Thyroid gland (tissue), 4 donors: ENCODE measurements around the gene PELI2.

Source experiments
- POLR2A ChIP-seq, 2 donors: fragments of 450-650 bp; IDR thresholded peaks; one replicate each; pipeline ENCODE4 v1.6.1; 2017; ENCODE audit warnings: antibody characterized with exemption in 2 of 2, mild to moderate bottlenecking in 2 of 2, moderate library complexity in 1 of 2
- TF ChIP-seq, protein P1 (sequence below), 6 experiments: fragments of 200-600 bp in 3 of 6; fragments of 450-650 bp in 3 of 6; sonication (generic) in 3 of 6; IDR thresholded peaks; one replicate each; pipeline ENCODE4 v1.5.1; 2016 to 2019; ENCODE audit warnings: antibody characterized with exemption in 6 of 6, mild to moderate bottlenecking in 2 of 6, inconsistent platforms in 1 of 6, moderate library complexity in 1 of 6

DNA sequence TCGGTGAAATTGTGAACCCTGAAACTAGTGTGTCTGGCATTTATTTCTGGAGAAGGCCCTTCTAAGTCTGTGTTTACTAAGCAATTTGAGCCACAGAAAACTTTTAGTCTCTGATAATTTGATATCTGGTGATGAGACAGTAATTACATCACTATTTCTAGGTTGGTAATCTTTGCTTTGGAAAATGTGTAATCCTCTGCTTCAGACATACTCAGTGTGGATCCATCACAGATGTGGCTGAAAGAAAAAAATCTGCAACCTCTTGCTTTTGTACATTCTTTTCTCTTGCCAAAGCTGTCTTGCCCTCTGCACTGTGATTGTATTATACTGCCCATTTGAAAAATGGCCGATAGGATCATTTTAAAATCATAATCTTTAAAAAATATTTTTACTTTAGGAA lies 78.1 kb downstream of the PELI2 start:
- no peak for TF ChIP-seq POLR2A (IDR thresholded peaks at IDR 0.05)
- TF ChIP-seq, protein P1, sequence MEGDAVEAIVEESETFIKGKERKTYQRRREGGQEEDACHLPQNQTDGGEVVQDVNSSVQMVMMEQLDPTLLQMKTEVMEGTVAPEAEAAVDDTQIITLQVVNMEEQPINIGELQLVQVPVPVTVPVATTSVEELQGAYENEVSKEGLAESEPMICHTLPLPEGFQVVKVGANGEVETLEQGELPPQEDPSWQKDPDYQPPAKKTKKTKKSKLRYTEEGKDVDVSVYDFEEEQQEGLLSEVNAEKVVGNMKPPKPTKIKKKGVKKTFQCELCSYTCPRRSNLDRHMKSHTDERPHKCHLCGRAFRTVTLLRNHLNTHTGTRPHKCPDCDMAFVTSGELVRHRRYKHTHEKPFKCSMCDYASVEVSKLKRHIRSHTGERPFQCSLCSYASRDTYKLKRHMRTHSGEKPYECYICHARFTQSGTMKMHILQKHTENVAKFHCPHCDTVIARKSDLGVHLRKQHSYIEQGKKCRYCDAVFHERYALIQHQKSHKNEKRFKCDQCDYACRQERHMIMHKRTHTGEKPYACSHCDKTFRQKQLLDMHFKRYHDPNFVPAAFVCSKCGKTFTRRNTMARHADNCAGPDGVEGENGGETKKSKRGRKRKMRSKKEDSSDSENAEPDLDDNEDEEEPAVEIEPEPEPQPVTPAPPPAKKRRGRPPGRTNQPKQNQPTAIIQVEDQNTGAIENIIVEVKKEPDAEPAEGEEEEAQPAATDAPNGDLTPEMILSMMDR (IDR thresholded peaks at IDR 0.05), result no peak
